K562 (cell line): Measurements from ENCODE around the gene FBXO17. TPM values are rescaled to one million over a fixed set of nuclear protein-coding genes. Genes with fewer than 3 reads are reported as not detected.

Source experiments
- ATAC-seq: fragments of 200-7000 bp; cut with Tn5 transposase; 3 replicates; pipeline ENCODE4 v1.9.1; 2020; ENCODE audit warnings: moderate library complexity
- BruUV-seq: library from RNA; stranded (reverse); fragments of 400-500 nt; replicated peaks from 2 replicates; lab custom pipeline; 2021; lab: Mats Ljungman, UMichigan
- CTCF ChIA-PET: fragments of 300-600 bp; formaldehyde crosslinking; extraction: SDS; loops from one replicate; lab custom pipeline; 2021; ENCODE audit warnings: low intra/inter-chr PET ratio; lab: Yijun Ruan, JAX
- POLR2A ChIA-PET: fragments of 300-600, 350-650 bp; sonication (Branson Sonifier 250); formaldehyde crosslinking; extraction: SDS; loops from one replicate; lab custom pipeline; 2021; ENCODE audit warnings: antibody characterized with exemption, inconsistent platforms; lab: Yijun Ruan, JAX
- DNase-seq, 4 experiments: peaks; one replicate each; pipeline versions ENCODE4 v3.0.0 to v3.0.0-alpha.2; 2011 to 2018; ENCODE audit warnings: low spot score in 3 of 4, mixed read lengths in 3 of 4; ENCODE audit errors: extremely low read depth in 1 of 4
- FAIRE-seq: peaks from 2 replicates; lab custom pipeline; 2011; peaks lifted over from hg19 to GRCh38; lab: Jason Lieb, UNC
- H2AFZ ChIP-seq: 2 replicates; pipeline ENCODE4 v1.6.0; 2011; ENCODE audit warnings: low read depth, low read length, control low read depth, inconsistent platforms
- H3K27ac ChIP-seq: fragments of 200-600 bp; 3 replicates; pipeline ENCODE4 v1.8.0; 2011; ENCODE audit warnings: low read depth, mild to moderate bottlenecking, control low read depth, inconsistent platforms, low read length, moderate library complexity, mixed read lengths; ENCODE audit errors: extremely low read depth
- H3K27me3 ChIP-seq, 2 experiments: fragments of 300-600 bp in 1 of 2; 2 replicates in 1 of 2; 3 replicates in 1 of 2; pipeline versions ENCODE4 v1.6.0 to v1.8.0; 2011; ENCODE audit warnings: inconsistent platforms in 2 of 2, low read length in 2 of 2, mild to moderate bottlenecking in 1 of 2, mixed read lengths in 1 of 2, moderate library complexity in 1 of 2; ENCODE audit not compliant: control insufficient read depth in 2 of 2, insufficient read depth in 2 of 2
- H3K36me3 ChIP-seq: fragments of 300-600 bp; 3 replicates; pipeline ENCODE4 v1.8.0; 2011; ENCODE audit warnings: mild to moderate bottlenecking, low read length, inconsistent platforms; ENCODE audit not compliant: control insufficient read depth, insufficient read depth
- H3K4me1 ChIP-seq, 2 experiments: fragments of 200-600 bp in 1 of 2; replicated peaks in 1 of 2; 2 replicates in 1 of 2; 3 replicates in 1 of 2; pipeline versions ENCODE4 v1.5.1 to v1.8.0; 2011; ENCODE audit warnings: inconsistent platforms in 2 of 2, low read length in 2 of 2, mild to moderate bottlenecking in 1 of 2, mixed read lengths in 1 of 2, moderate library complexity in 1 of 2; ENCODE audit not compliant: control insufficient read depth in 2 of 2, insufficient read depth in 2 of 2
- H3K4me2 ChIP-seq: 2 replicates; pipeline ENCODE4 v1.6.1; 2011; ENCODE audit warnings: low read length, control low read depth, inconsistent platforms, mixed read lengths; ENCODE audit not compliant: insufficient read depth
- H3K4me3 ChIP-seq: fragments of 200-600 bp; sonication (generic), shearing (Covaris generic); 2 replicates; pipeline ENCODE4 v1.5.1; 2016; ENCODE audit warnings: control low read depth, inconsistent platforms
- H3K79me2 ChIP-seq: fragments of 200-600 bp; 3 replicates; pipeline ENCODE4 v1.8.0; 2011; ENCODE audit warnings: low read length, inconsistent platforms; ENCODE audit not compliant: control insufficient read depth, insufficient read depth
- H3K9ac ChIP-seq, 2 experiments: 2 replicates each; pipeline versions ENCODE4 v1.6.0 to v1.6.1; 2011; ENCODE audit warnings: low read depth in 2 of 2, low read length in 2 of 2, control low read depth in 1 of 2, inconsistent platforms in 1 of 2, mild to moderate bottlenecking in 1 of 2, mixed read lengths in 1 of 2; ENCODE audit not compliant: insufficient read depth in 1 of 2
- H3K9me1 ChIP-seq: one replicate; pipeline ENCODE4 v1.6.0; 2011; ENCODE audit warnings: inconsistent platforms, mild to moderate bottlenecking, low read length, moderate library complexity; ENCODE audit not compliant: control insufficient read depth, insufficient read depth
- H3K9me3 ChIP-seq: replicated peaks from 2 replicates; pipeline ENCODE4 v1.5.1; 2011; ENCODE audit warnings: low read depth, low read length, inconsistent platforms; ENCODE audit not compliant: control insufficient read depth, insufficient read depth
- H4K20me1 ChIP-seq: replicated peaks from 2 replicates; pipeline ENCODE4 v1.6.1; 2011; ENCODE audit warnings: low read length, inconsistent platforms, mixed read lengths; ENCODE audit not compliant: control insufficient read depth, insufficient read depth
- CREB3L1 ChIP-seq: fragments of 450-650 bp; IDR thresholded peaks from 2 replicates; pipeline ENCODE4 v1.6.1; 2014; ENCODE audit warnings: low read depth, mild to moderate bottlenecking, moderate library complexity, borderline replicate concordance
- SP1 ChIP-seq: sonication (generic); formaldehyde crosslinking; IDR thresholded peaks from 2 replicates; pipeline ENCODE4 v1.8.1; 2022; ENCODE audit warnings: mild to moderate bottlenecking, missing genetic modification reagents
- TEAD1 ChIP-seq, 2 experiments: fragments of 450-650 bp in 1 of 2; sonication (generic) in 1 of 2; formaldehyde crosslinking; IDR thresholded peaks; 2 replicates each; pipeline versions ENCODE4 v1.4.0 to v1.8.0; 2020 to 2022; ENCODE audit warnings: mild to moderate bottlenecking in 2 of 2, missing genetic modification reagents in 1 of 2
- ZBTB7A ChIP-seq: IDR thresholded peaks from 2 replicates; pipeline ENCODE4 v1.6.1; 2011; ENCODE audit warnings: low read depth, mild to moderate bottlenecking, low read length, moderate library complexity, borderline replicate concordance; ENCODE audit not compliant: control insufficient read depth
- WGBS: fragments of 100-300 bp; shearing (Covaris generic); methylation state at CpG from one replicate; pipeline ENCODE4 v1.1.6; 2016; ENCODE audit warnings: low coverage, mixed read lengths; ENCODE audit not compliant: insufficient coverage; ENCODE audit errors: missing lambda C conversion rate; 5-methylcytosine and 5-hydroxymethylcytosine counted together
- in situ Hi-C: fragments of 300-500 bp; cut with MboI; formaldehyde crosslinking; loops from 4 replicates; pipeline ENCODE4 v1.15.0; 2018; ENCODE audit warnings: inconsistent platforms, mixed read lengths
- intact Hi-C: fragments of 100-400 bp; cut with micrococcal nuclease; formaldehyde crosslinking; loops from 2 replicates; pipeline ENCODE4 v1.14.2; 2022
- polyA plus RNA-seq, 8 experiments: library from polyadenylated mRNA; depleted of rRNA in 4 of 8; stranded (reverse) in 5 of 8; unstranded in 3 of 8; fragments of >200 nt; fragmentation: Nextera tagmentation in 2 of 8; fragmentation: Illumina TruSeq in 1 of 8; extraction: Ambion mirVana in 2 of 8; extraction: Trizol in 1 of 8; gene quantifications; 2 replicates each; pipeline versions ENCODE4 v1.2.1 to v1.2.3, GENCODE V29; 2011 to 2014; ENCODE audit warnings: inconsistent platforms in 1 of 8, missing spikeins in 1 of 8
- total RNA-seq, 7 experiments: library from RNA; depleted of rRNA in 6 of 7; stranded (reverse); fragments of >200 nt in 6 of 7; fragmentation: Illumina TruSeq in 2 of 7; extraction: Trizol in 2 of 7; gene quantifications; 2 replicates each; pipeline versions ENCODE4 v1.2.1 to v1.2.3, GENCODE V29; 2011 to 2021; ENCODE audit warnings: low replicate concordance in 1 of 7

The FBXO17 gene
- total and polyA plus RNA-seq, 9 of the 15 experiments (the other 6 are each of a cell fraction or from before 2014, with no cell fraction given), result 4.1 to 27.1 (median 19.0) TPM

DNA sequence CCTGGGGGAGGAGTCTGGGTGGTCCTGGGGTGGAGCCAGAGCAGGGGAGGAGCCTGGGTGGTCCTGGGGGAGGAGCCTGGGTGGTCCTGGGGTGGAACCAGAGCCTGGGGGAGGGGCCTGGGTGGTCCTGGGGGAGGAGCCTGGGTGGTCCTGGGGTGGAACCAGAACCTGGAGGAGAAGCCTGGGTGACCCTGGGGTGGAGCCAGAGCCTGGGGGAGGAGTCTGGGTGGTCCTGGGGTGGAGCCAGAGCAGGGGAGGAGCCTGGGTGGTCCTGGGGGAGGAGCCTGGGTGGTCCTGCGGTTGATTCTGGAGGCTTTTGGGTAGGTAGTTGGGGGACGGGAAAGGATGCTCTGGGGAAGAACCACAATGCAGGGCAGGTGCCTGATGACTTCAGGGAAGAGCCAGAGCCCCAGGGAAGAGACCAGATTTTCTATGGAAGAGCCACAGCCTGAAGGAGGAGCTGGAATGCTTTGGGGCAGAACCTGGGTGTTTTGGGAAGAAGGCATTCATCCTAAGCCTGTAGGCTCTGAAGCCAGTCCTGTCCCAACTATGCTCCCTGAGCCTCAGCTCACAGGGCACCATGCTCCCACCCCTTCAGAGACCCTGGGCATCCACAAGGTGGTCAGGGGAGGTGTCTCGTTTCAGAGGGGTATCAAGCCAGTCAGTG is 29.8 kb downstream of the FBXO17 start:
- no peaks in the 10 kb centered on the region for H3K9me3 ChIP-seq
- H3K36me3 ChIP-seq, result peaks cover 27% of the 10 kb centered on the region; the same call in 2 of the 3 replicates
- H3K27ac ChIP-seq, result no peak overlapping the region
- POLR2A ChIA-PET, result interaction anchor here (0.6 to 1.3 kb wide), 3 partner anchors 15 to 365 kb away, joined by 3 to 4 read pairs (median 3); partner anchors contain the start of genes MRPS12 and SARS2
- in situ Hi-C loops (no loop called here), intact Hi-C loops (no loop called here)
- ATAC-seq, result peak; percentile 78
- no peak overlapping the region for H3K4me2 ChIP-seq
- no peaks in the 10 kb centered on the region for H3K9me1 ChIP-seq
- TF ChIP-seq TEAD1 (CRISPR knock-in tag; IDR thresholded peaks at IDR 0.05) (no peak), ZBTB7A (0 out of 2 replicates have a peak, but pooled peaks have one; percentile 16), CREB3L1 (no peak), SP1 (peak; percentile 22; the same call in 1 of the 2 replicates)
- no peaks in the 10 kb centered on the region for H3K79me2 ChIP-seq
- peaks cover 0 to 16% of the 10 kb centered on the region in 2 experiments; a peak in 2 of 5 replicates for H3K4me1 ChIP-seq
- CTCF ChIA-PET, result no interaction called here
- FAIRE-seq, result no peak
- no peak overlapping the region for H3K9ac ChIP-seq
- BruUV-seq, result no TSS peak
- H4K20me1 ChIP-seq, result no peaks in the 10 kb centered on the region
- no peak overlapping the region for H3K4me3 ChIP-seq
- peak in 1 of 4 experiments; percentile 37 for DNase-seq
- H2AFZ ChIP-seq, result no peak overlapping the region
- WGBS, result 86% methylated on average over 3 of the region's 3 CpGs
- H3K27me3 ChIP-seq, result no peaks in the 10 kb centered on the region
